GM18858 (cell line): ENCODE data around the gene OSER1.

Experiments used
- ATAC-seq: cut with Tn5 transposase; IDR thresholded peaks from one replicate; pipeline ENCODE4 v1.9.1; 2021; ENCODE audit not compliant: unreplicated experiment

OSER1 gene

DNA sequence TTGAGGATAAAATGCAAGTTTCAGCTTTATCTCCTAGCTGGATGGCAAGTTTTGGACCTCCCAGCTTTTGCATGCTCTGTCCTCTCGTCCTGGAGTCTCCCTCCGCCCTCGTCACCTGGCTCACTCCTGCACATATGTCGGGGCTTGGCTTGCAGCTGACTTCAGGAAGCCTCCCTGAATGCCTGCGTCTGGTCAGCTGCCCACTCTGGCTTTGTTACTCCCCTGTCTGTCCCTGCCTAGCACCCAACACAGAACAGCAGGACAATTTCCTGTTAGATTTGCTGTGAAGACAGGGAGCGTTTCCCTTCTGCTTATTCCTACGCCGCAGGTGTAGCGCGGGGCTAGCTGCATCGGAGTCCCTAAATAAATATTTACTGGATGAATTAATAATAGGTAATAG lies 29.0 kb downstream of the OSER1 start:
- no peak for ATAC-seq

- ATAC-seq: no peak
Observed at GRCh38 chr20:44180814-44181213, 29.8 kb downstream of the OSER1 start.

DNA sequence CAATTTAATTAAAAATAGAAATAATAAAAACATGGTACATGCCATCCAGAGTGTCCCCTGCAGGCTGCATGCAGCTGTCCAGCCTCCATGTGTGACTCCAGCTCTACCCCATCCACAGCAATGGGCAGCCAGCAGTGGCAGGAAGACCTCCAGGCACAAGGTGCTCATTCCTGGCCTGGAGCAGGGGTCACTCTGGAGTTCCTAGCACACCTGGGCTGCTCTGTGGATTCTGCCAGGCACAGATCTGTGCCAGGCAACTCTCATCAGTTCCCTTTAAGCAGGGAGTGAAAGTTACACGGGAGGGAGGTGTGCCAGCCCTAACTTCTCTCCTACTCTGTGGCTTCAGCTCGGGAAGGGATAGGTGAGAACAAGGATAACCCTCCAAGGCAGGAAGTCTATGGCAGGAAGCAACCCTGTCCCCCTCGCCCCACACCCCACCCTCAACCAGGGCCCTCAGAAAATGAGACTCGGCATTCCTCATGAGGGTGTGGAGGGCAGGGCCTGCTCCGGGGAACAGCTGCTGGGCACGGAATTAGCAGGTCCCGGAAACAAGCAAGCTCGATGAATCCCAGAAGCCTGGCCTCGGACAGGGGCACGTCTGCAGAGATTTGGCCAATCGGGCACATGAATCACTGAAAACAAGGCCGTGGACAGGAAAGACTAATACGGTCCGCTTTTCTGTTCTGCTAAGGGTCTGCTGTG lies 33.6 kb downstream of the OSER1 start:
- no peak for ATAC-seq

GRCh38 chr20:44174996-44175765 lies 35.4 kb downstream of the OSER1 start:
- no peak for ATAC-seq

DNA sequence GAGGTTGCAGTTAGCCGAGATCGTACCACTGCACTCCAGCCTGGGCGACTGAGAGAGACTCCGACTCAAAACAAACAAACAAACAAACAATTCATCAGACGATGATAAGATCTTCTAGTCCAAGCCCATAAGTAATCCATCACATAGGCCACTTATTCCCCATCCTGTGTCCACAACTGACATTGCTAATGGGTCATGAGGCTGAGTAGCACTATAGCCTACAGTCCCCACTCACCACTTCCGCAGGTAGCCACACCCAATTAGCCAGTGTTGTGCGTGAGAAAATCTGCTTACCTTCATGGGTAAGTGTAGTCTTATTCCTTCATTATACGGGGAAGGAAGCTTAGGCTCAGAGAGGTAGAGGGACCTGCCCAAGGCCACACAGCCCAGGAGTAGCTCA lies 36.7 kb downstream of the OSER1 start:
- ATAC-seq: no peak

DNA sequence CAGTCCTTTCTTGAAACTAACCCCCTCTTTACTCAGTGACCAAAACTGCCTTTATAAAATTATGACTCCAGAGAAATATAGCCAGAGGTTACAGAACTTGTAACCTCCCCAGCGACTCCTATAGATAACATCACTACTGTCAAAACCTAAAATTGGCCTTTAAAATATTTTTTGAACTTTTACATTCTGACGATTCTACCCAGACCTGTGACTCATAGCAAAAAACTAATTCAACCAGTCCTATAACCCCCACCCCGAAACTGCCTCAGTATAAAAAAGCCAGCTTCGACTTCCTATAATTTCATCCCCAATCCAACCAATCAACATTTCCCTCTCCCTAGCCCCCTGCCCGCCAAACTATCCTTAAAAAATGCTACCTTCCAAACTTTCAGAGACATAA lies 37.5 kb downstream of the OSER1 start:
- ATAC-seq: no peak

GRCh38 chr20:44172572-44172950 lies 38.0 kb downstream of the OSER1 start:
- ATAC-seq: no peak

- ATAC-seq: no peak
Observed at GRCh38 chr20:44171775-44172571, 38.6 kb downstream of the OSER1 start.

GRCh38 chr20:44170816-44171410 lies 39.7 kb downstream of the OSER1 start:
- no peak for ATAC-seq

DNA sequence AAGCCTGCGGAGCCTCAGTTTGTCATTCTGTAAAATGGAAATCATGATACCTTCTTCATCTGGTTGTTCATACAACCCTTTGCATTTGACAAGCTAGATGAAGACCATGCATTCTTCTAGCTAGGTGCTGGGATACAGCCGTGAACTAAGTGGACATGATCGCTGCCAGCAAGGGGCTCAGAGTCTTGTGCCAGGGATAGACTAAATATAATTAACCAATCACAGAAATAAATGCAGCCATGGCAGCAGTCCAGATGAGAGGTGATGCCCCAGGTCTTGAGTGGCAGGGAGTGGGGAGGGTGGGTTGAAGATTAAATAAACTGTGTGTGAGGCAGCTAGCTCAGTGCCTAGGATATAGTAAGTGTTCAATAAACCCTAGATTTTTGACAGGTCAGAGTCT lies 42.8 kb downstream of the OSER1 start:
- no peak for ATAC-seq

GRCh38 chr20:44166477-44166876 lies 44.1 kb downstream of the OSER1 start:
- ATAC-seq: no peak

GRCh38 chr20:44166008-44166407 lies 44.6 kb downstream of the OSER1 start:
- ATAC-seq: no peak

DNA sequence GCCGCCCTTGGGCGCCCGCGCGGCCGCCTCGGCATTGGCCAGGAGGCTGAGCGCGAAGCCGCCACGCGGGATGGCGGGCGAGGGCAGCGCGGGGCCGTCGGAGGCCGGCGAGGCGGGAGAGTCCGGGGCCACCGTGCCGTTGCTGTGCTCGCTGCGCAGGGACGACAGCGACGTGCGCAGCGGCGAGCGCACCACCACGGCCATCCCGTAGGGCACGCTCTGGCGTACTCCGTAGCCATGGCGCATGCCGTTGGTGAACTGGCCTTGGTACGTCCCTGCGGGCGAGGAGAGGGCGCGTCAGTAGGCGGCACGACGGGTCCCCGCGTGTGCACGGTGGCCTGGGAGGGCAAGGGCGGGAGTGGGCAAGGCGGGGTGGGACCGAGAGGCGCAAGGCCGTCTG lies 50.4 kb downstream of the OSER1 start:
- ATAC-seq: no peak

GRCh38 chr20:44159711-44160110 lies 50.9 kb downstream of the OSER1 start:
- no peak for ATAC-seq

DNA sequence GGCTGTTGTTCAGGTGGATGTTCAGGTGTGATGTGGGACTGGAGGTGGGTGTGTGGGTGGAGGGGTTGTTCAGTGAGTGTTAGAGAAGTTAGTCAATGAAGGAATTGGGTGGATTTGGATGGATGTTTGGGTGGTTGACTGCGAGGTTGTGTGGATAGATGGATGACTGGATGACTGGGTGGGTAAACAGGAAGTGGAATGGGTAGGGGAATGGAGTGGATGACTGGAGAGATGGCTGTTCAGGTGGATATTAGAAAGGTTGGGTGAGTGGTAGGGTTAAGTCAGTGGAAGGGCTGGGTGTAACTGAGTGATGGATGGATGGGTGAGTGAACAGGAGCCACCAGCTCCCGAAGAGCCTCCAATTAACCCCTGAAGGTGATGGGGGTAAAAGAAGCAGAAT lies 51.4 kb downstream of the OSER1 start:
- ATAC-seq: no peak

- ATAC-seq: no peak
Observed at GRCh38 chr20:44157061-44157460, 53.5 kb downstream of the OSER1 start.

- ATAC-seq: no peak
Observed at GRCh38 chr20:44154521-44155001, 56.0 kb downstream of the OSER1 start.

DNA sequence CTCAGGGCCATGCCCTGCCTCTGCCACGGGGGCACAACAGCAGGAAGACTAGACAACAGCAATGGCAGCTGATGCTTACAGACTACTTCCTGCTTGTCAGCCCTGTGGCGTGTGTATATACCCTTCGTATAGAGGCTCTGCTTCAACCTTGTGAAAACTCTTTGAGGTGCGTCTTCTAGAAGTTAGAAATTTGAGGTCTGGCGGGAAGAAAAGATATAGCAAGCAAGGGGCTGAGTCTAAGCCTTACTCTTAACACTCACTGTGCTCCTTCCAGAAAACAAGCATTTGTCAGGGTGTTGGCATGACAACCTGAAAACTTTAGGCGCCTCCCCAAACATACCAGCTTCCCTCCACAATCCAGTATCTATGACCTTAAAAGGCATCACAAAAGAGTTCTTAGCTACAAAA lies 56.9 kb downstream of the OSER1 start:
- no peak for ATAC-seq

DNA sequence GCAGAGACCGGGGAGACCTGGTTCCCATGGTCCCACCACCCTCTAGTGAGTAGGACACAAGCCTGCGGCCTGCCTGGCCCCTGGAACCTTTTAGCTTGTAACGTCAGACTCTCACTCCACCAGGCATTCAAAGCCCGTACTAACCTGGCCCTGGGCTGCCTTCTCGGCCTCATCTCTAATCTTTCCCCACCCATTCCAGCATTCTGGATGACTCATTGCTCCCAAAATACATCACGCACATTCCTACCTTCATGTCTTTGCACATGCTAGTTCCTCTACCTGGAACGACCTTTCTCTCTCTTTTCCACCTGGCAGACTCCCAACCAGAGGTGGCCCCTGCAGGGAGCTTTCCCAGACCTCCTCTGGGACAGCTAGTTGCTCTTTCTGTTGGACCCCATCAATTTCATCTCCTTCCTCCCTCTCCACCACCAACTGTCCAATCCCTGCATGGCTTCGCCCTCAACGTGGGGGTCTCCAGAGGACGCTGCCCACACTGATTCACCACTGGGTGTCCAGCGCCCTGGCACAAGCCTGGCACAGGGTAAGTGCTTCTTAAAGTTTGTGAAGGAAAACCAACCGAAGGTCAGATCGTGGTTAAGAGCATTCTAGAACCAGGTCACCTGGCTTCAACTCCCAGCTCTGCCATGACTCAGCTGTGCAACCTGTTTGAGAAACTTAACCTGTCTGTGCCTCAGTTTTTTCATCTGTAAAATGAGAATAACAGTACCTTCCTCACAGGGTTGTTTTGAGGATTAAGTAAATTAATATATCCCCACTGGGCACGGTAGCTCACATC lies 58.8 kb downstream of the OSER1 start:
- ATAC-seq: no peak

DNA sequence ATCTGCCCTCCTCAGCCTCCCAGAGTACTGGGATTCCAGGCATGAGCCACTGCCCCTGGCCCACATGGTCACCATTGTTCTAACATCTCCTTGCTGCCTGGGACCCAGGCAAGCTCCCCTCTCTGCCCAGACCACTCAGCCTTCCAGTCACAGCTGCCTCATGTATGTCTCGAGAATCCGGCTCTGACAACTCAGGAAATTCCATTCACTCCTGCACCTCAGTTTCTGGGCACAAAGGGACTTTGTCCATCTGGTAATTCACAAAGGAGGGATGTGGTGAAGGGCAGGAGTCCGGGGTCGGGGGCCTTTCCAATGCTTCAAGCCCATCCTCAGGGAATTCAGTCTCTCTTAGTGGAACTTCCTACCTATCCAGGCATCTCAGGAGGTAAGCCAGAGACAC lies 64.3 kb downstream of the OSER1 start:
- ATAC-seq: no peak
